GM23248 (cell line): ENCODE measurements around the gene A2M.

Experiments
- EZH2 ChIP-seq: fragments of 200-600 bp; sonication (generic); IDR thresholded peaks from 2 replicates; pipeline ENCODE4 v1.6.1; 2018; ENCODE audit warnings: antibody characterized with exemption, mild to moderate bottlenecking; ENCODE audit not compliant: insufficient read depth, poor library complexity, severe bottlenecking
- EZH2phosphoT487 ChIP-seq: fragments of 200-600 bp; sonication (generic); IDR thresholded peaks from 2 replicates; pipeline ENCODE4 v1.6.1; 2018; ENCODE audit warnings: antibody characterized with exemption, moderate library complexity, mild to moderate bottlenecking, low read depth; ENCODE audit not compliant: insufficient read depth

- TF ChIP-seq EZH2 = no peak
- TF ChIP-seq EZH2phosphoT487 = no peak
These were observed 12.5 kb downstream of the A2M start for GRCh38 chr12:9103050-9103849.
